SK-N-SH (cell line): ENCODE data around the gene SPRY4. TPM values are rescaled to one million over a fixed set of nuclear protein-coding genes. Genes with fewer than 3 reads are reported as not detected.

Experiments used
- CTCF ChIA-PET: fragments of 300-600, 350-600 bp; formaldehyde crosslinking; extraction: SDS; loops from one replicate; lab custom pipeline; 2021; lab: Yijun Ruan, JAX
- POLR2A ChIA-PET: fragments of 350-600 bp; sonication (Branson Sonifier 250); formaldehyde crosslinking; extraction: SDS; loops from one replicate; lab custom pipeline; 2020; ENCODE audit warnings: antibody characterized with exemption, inconsistent platforms; lab: Yijun Ruan, JAX
- DNase-seq: peaks from one replicate; pipeline ENCODE4 v3.0.0; 2012
- H2AFZ ChIP-seq: fragments of 200-600 bp; sonication (generic); 2 replicates; pipeline ENCODE4 v1.8.1; 2016; ENCODE audit warnings: antibody characterized with exemption, mild to moderate bottlenecking, low read depth
- H3F3A ChIP-seq: fragments of 200-600 bp; sonication (generic); replicated peaks from 2 replicates; pipeline ENCODE3; 2016; ENCODE audit warnings: antibody characterized with exemption, mild to moderate bottlenecking; ENCODE audit not compliant: insufficient read depth
- H3K27ac ChIP-seq, 2 experiments: fragments of 200-500 bp in 1 of 2; fragments of 200-600 bp in 1 of 2; sonication (Bioruptor generic) in 1 of 2; sonication (generic), shearing (Covaris generic) in 1 of 2; 2 replicates each; pipeline versions ENCODE4 v1.5.1 to v1.6.1; 2014 to 2016; ENCODE audit warnings: low read depth in 2 of 2, inconsistent platforms in 1 of 2, low read length in 1 of 2, mild to moderate bottlenecking in 1 of 2, mixed read lengths in 1 of 2
- H3K27me3 ChIP-seq: fragments of 200-600 bp; sonication (generic), shearing (Covaris generic); 2 replicates; pipeline ENCODE4 v1.6.1; 2016; ENCODE audit warnings: mixed run types; ENCODE audit not compliant: insufficient read depth
- H3K36me3 ChIP-seq, 2 experiments: fragments of 200-500 bp in 1 of 2; fragments of 200-600 bp in 1 of 2; sonication (Bioruptor generic) in 1 of 2; sonication (generic) in 1 of 2; replicated peaks in 1 of 2; 2 replicates each; pipeline versions ENCODE3 to v1.5.1; 2014 to 2016; ENCODE audit warnings: low read length in 1 of 2, mild to moderate bottlenecking in 1 of 2; ENCODE audit not compliant: insufficient read depth in 2 of 2, control insufficient read depth in 1 of 2
- H3K4me1 ChIP-seq, 2 experiments: fragments of 200-500 bp in 1 of 2; fragments of 200-600 bp in 1 of 2; sonication (Bioruptor generic) in 1 of 2; sonication (generic), shearing (Covaris generic) in 1 of 2; 2 replicates each; pipeline versions ENCODE4 v1.5.1 to v1.6.1; 2014 to 2016; ENCODE audit warnings: low read depth in 1 of 2, low read length in 1 of 2, mixed run types in 1 of 2; ENCODE audit not compliant: insufficient read depth in 2 of 2, control insufficient read depth in 1 of 2
- H3K4me2 ChIP-seq: fragments of 200-600 bp; sonication (generic), shearing (Covaris generic); 2 replicates; pipeline ENCODE4 v1.6.1; 2017; ENCODE audit warnings: mixed run types
- H3K4me3 ChIP-seq, 2 experiments: fragments of 200-500 bp in 1 of 2; fragments of 200-600 bp in 1 of 2; sonication (Bioruptor generic) in 1 of 2; sonication (generic), shearing (Covaris generic) in 1 of 2; 2 replicates each; pipeline versions ENCODE4 v1.5.1 to v1.8.1; 2014 to 2016; ENCODE audit warnings: low read depth in 2 of 2, inconsistent platforms in 1 of 2, low read length in 1 of 2, mild to moderate bottlenecking in 1 of 2, mixed read lengths in 1 of 2, moderate library complexity in 1 of 2
- H3K79me2 ChIP-seq: fragments of 200-600 bp; sonication (generic); 2 replicates; pipeline ENCODE4 v1.8.1; 2017; ENCODE audit warnings: mild to moderate bottlenecking; ENCODE audit not compliant: insufficient read depth
- H3K9ac ChIP-seq: fragments of 200-600 bp; sonication (generic); 2 replicates; pipeline ENCODE4 v1.6.1; 2017; ENCODE audit warnings: mixed run types
- H3K9me2 ChIP-seq: fragments of 200-600 bp; sonication (generic); 2 replicates; pipeline ENCODE4 v1.6.1; 2017; ENCODE audit warnings: mixed run types
- H3K9me3 ChIP-seq: fragments of 200-600 bp; sonication (generic); 2 replicates; pipeline ENCODE4 v1.6.1; 2017; ENCODE audit warnings: mixed run types, mild to moderate bottlenecking, moderate library complexity
- H4K20me1 ChIP-seq: fragments of 200-600 bp; sonication (generic); 2 replicates; pipeline ENCODE4 v1.6.1; 2017; ENCODE audit warnings: mild to moderate bottlenecking, mixed run types; ENCODE audit not compliant: insufficient read depth
- CHD2 ChIP-seq: fragments of 150-350 bp; IDR thresholded peaks from 2 replicates; pipeline ENCODE4 v1.6.1; 2018; ENCODE audit warnings: low read length; ENCODE audit not compliant: partially characterized antibody
- ELF1 ChIP-seq: IDR thresholded peaks from 2 replicates; pipeline ENCODE4 v1.4.0; 2012
- GABPA ChIP-seq: IDR thresholded peaks from 2 replicates; pipeline ENCODE4 v1.4.0; 2012; ENCODE audit warnings: low read depth, mild to moderate bottlenecking
- GATA2 ChIP-seq: sonication (generic); formaldehyde crosslinking; IDR thresholded peaks from 2 replicates; pipeline ENCODE4 v1.5.0; 2020; ENCODE audit warnings: mild to moderate bottlenecking, missing genetic modification reagents
- IRF3 ChIP-seq: fragments of 150-350 bp; IDR thresholded peaks from 2 replicates; pipeline ENCODE4 v1.6.1; 2016; ENCODE audit warnings: mild to moderate bottlenecking, low read depth, low read length
- MEF2A ChIP-seq: IDR thresholded peaks from 2 replicates; pipeline ENCODE4 v1.4.0; 2012; ENCODE audit warnings: low read depth, borderline replicate concordance
- MXI1 ChIP-seq: IDR thresholded peaks from 2 replicates; pipeline ENCODE4 v1.6.1; 2012; ENCODE audit warnings: mild to moderate bottlenecking, low read depth, low read length, improper control_type of control experiment
- POLR2AphosphoS5 ChIP-seq: IDR thresholded peaks from 2 replicates; pipeline ENCODE4 v1.6.1; 2012; ENCODE audit warnings: low read depth, low read length
- RAD21 ChIP-seq: IDR thresholded peaks from 2 replicates; pipeline ENCODE4 v1.6.1; 2012; ENCODE audit warnings: mild to moderate bottlenecking, low read length
- RCOR1 ChIP-seq: fragments of 150-350 bp; IDR thresholded peaks from 2 replicates; pipeline ENCODE4 v1.6.1; 2017; ENCODE audit warnings: antibody characterized with exemption, low read length
- SIN3A ChIP-seq: IDR thresholded peaks from 2 replicates; pipeline ENCODE4 v1.6.1; 2012; ENCODE audit warnings: low read depth, mild to moderate bottlenecking, low read length, moderate library complexity, borderline replicate concordance
- SMC3 ChIP-seq: IDR thresholded peaks from 2 replicates; pipeline ENCODE4 v1.6.1; 2012; ENCODE audit warnings: low read depth, low read length, improper control_type of control experiment
- TCF12 ChIP-seq: IDR thresholded peaks from 2 replicates; pipeline ENCODE4 v1.4.0; 2012
- TEAD4 ChIP-seq: IDR thresholded peaks from 2 replicates; pipeline ENCODE4 v1.4.0; 2012; ENCODE audit warnings: mild to moderate bottlenecking, borderline replicate concordance; ENCODE audit not compliant: insufficient read depth
- YY1 ChIP-seq: IDR thresholded peaks from 2 replicates; pipeline ENCODE4 v1.4.0; 2012; ENCODE audit warnings: low read depth, mild to moderate bottlenecking
- ZBTB33 ChIP-seq: IDR thresholded peaks from 2 replicates; pipeline ENCODE4 v1.4.0; 2012; ENCODE audit warnings: low read depth, borderline replicate concordance
- WGBS: methylation state at CpG from one replicate; pipeline ENCODE4 v1.1.6; 2017; ENCODE audit warnings: low lambda C conversion rate; 5-methylcytosine and 5-hydroxymethylcytosine counted together
- polyA plus RNA-seq, 3 experiments: library from polyadenylated mRNA; depleted of rRNA; stranded (reverse); fragments of >200 nt; gene quantifications; 2 replicates each; pipeline ENCODE4 v1.2.3, GENCODE V29; 2012

The SPRY4 gene
- polyA plus RNA-seq, 1 of the 3 experiments (the other 2 are of a cell fraction), result 18.0 TPM

GRCh38 chr5:142356349-142356715 is 31.5 kb upstream of the SPRY4 start:
- no peaks in the 10 kb centered on the region for H3K9me2 ChIP-seq
- ChIA-PET CTCF (interaction anchor here (0.8 to 5.4 kb wide), 5 partner anchors 12 to 343 kb away, joined by 3 to 58 read pairs (median 8); no protein-coding TSS in a partner anchor), POLR2A (interaction anchor here (0.6 to 3.0 kb wide), 9 partner anchors 31 to 204 kb away, joined by 3 to 23 read pairs (median 4); partner anchors contain the start of gene SPRY4)
- H3K4me2 ChIP-seq, result peak overlapping the region; percentile 96
- H3K79me2 ChIP-seq, result peaks cover 30% of the 10 kb centered on the region
- no peak for DNase-seq
- peak overlapping the region; percentile 82 for H2AFZ ChIP-seq
- TF ChIP-seq RAD21 (no peak; the same call in 1 of the 2 replicates), SMC3 (no peak), GABPA (no peak), IRF3 (no peak), SIN3A (0 out of 2 replicates have a peak, but pooled peaks have one; percentile 13), POLR2AphosphoS5 (peak; percentile 19; the same call in 1 of the 2 replicates), MXI1 (no peak), CHD2 (peak; percentile 49), ELF1 (no peak), TCF12 (peak; percentile 69), MEF2A (no peak)
- peaks cover 20% of the 10 kb centered on the region for H3F3A ChIP-seq
- peak overlapping the region; percentile 98 to 99 for H3K27ac ChIP-seq
- H3K27me3 ChIP-seq, result no peaks in the 10 kb centered on the region
- H4K20me1 ChIP-seq, result no peaks in the 10 kb centered on the region
- no peaks in the 10 kb centered on the region for H3K36me3 ChIP-seq
- H3K4me3 ChIP-seq, result peak overlapping the region; percentile 58 to 59
- 11% methylated on average over 14 of the region's 14 CpGs for WGBS
- no peaks in the 10 kb centered on the region for H3K9me3 ChIP-seq
- H3K9ac ChIP-seq, result peak overlapping the region; percentile 96
- peaks cover 29 to 30% of the 10 kb centered on the region in 2 experiments for H3K4me1 ChIP-seq

GRCh38 chr5:142353071-142353472 is 28.3 kb upstream of the SPRY4 start:
- H3K79me2 ChIP-seq, result peaks cover 8% of the 10 kb centered on the region; the same call in 1 of the 2 replicates
- no peak for DNase-seq
- H3K36me3 ChIP-seq, result no peaks in the 10 kb centered on the region
- H3F3A ChIP-seq, result peaks cover 26% of the 10 kb centered on the region
- H3K4me1 ChIP-seq, result peaks cover 9 to 13% of the 10 kb centered on the region in 2 experiments; a peak in 3 of 4 replicates
- H3K27ac ChIP-seq, result no peak overlapping the region
- POLR2A ChIA-PET, result interaction anchor here (1.3 kb wide), 1 partner anchor 28 kb away, joined by 3 read pairs; the partner anchor contains the start of gene SPRY4
- H3K4me3 ChIP-seq, result no peak overlapping the region
- CTCF ChIA-PET, result interaction anchor here (1.1 to 1.7 kb wide), 3 partner anchors 27 to 201 kb away, joined by 3 to 5 read pairs (median 3); no protein-coding TSS in a partner anchor
- H3K9me3 ChIP-seq, result no peaks in the 10 kb centered on the region
- H4K20me1 ChIP-seq, result no peaks in the 10 kb centered on the region
- no peaks in the 10 kb centered on the region for H3K9me2 ChIP-seq
- no peaks in the 10 kb centered on the region for H3K27me3 ChIP-seq
- H3K4me2 ChIP-seq, result no peak overlapping the region
- no peak overlapping the region for H3K9ac ChIP-seq
- TF ChIP-seq TCF12, result no peak
- H2AFZ ChIP-seq, result no peak overlapping the region
- WGBS, result 90% methylated on average over 4 of the region's 4 CpGs

- no peaks in the 10 kb centered on the region for H3K4me1 ChIP-seq
- H3K27me3 ChIP-seq, result no peaks in the 10 kb centered on the region
- no peaks in the 10 kb centered on the region for H3K79me2 ChIP-seq
- no peak overlapping the region for H3K4me3 ChIP-seq
- no peak overlapping the region for H3K9ac ChIP-seq
- TF ChIP-seq GATA2 (CRISPR knock-in tag) (no peak), SMC3 (no peak), TEAD4 (no peak), YY1 (no peak), POLR2AphosphoS5 (no peak), ZBTB33 (no peak), RCOR1 (no peak)
- H3K36me3 ChIP-seq, result peaks cover 0 to 22% of the 10 kb centered on the region in 2 experiments
- H3K4me2 ChIP-seq, result no peak overlapping the region
- H4K20me1 ChIP-seq, result no peaks in the 10 kb centered on the region
- H3K9me3 ChIP-seq, result peaks cover 11% of the 10 kb centered on the region
- H2AFZ ChIP-seq, result no peak overlapping the region
- no peaks in the 10 kb centered on the region for H3K9me2 ChIP-seq
- H3F3A ChIP-seq, result peaks cover 22% of the 10 kb centered on the region
- peak overlapping the region in 1 of 2 experiments; percentile 14; a peak in 1 of 4 replicates for H3K27ac ChIP-seq
- ChIA-PET CTCF (no interaction called here), POLR2A (no interaction called here)
- DNase-seq, result no peak
These were observed 25.2 kb upstream of the SPRY4 start for GRCh38 chr5:142350021-142350420.
